SKM-1 (cell line): ENCODE data around the gene ATOH1.

Experiments
- DNase-seq: peaks from one replicate; lab custom pipeline; 2025; ENCODE audit not compliant: unreplicated experiment; lab: John Stamatoyannopoulos, UW

The ATOH1 gene

DNA sequence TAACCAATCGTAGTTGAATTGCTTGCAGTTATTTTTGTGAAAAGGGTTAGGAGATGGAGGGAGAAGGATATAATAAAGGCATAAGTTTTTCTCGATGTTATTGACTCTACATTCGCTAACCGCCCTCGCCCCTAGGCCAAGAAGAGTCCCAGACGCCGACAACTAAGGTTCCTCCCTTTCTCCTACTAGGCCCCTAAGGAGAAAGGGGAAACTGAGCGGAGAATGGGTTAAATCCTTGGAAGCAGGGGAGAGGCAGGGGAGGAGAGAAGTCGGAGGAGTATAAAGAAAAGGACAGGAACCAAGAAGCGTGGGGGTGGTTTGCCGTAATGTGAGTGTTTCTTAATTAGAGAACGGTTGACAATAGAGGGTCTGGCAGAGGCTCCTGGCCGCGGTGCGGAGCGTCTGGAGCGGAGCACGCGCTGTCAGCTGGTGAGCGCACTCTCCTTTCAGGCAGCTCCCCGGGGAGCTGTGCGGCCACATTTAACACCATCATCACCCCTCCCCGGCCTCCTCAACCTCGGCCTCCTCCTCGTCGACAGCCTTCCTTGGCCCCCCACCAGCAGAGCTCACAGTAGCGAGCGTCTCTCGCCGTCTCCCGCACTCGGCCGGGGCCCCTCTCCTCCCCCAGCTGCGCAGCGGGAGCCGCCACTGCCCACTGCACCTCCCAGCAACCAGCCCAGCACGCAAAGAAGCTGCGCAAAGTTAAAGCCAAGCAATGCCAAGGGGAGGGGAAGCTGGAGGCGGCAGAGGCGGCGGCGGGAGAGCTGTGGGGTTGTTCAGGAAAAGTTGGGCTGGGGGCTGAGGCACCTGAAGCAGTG lies 5.9 kb downstream of the ATOH1 start:
- DNase-seq, result no peak

DNA sequence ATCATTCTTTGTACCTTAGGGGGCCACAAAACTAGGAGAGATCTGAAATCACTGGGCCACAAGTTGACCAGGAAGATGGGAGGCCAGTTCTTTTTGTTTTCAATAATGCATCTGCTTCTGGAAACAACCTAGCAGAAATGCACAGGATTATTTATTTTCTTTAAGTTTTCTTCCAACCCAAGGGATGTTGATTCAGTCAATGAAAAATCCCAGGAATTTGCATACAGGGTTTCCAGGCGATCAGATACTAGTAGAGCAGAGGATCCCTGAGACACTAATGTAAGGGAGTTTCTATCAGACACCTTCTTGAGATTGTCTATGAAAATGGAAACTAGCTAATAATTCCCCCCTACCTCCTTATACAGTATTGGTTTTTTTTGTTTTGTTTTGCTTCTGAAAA lies 7.4 kb downstream of the ATOH1 start:
- no peak for DNase-seq

DNA sequence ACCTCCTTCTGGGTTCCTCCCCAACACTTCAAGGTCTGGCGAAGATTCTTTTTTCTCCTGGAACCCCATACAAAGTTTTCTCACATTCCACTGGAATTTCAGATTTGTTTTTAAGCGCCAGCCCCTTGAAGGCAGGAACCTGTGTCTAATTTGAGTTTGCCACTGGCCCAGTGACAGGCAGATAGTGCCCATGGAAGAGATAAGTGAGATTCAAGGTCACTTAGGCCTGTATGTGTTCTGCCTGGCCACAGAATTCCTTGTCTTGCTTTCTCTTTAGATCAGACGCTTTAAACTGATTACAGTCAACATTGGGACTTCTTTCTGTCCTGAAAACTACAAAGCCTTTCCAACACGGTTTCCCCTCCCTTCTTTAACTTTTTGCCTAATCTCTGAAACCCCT lies 11.2 kb downstream of the ATOH1 start:
- DNase-seq, result no peak

DNA sequence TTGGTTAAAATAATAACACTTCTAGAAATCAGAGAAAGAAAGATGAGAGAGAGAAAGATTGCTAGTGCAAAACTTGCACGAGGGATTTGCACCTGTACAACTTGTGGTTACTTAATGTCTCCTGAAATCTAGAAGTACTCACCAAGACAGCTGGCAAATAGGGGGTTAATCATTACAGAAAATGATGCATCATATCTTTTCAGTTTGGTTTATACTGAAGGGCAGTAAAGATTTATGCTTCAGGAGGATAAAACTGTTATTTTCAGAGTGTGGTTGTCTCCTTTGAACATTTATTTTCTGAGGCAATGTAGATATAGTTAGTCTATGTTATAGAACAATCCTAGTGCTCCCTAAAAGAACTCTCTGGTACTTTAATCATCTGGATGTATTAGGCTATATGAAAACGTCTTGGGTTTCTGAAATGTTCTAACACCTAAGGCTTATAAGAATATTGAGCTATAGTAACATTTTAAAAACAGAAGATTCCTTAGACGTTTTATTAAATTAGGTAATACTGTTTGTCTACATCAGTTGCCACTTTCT lies 13.3 kb downstream of the ATOH1 start:
- DNase-seq, result no peak

DNA sequence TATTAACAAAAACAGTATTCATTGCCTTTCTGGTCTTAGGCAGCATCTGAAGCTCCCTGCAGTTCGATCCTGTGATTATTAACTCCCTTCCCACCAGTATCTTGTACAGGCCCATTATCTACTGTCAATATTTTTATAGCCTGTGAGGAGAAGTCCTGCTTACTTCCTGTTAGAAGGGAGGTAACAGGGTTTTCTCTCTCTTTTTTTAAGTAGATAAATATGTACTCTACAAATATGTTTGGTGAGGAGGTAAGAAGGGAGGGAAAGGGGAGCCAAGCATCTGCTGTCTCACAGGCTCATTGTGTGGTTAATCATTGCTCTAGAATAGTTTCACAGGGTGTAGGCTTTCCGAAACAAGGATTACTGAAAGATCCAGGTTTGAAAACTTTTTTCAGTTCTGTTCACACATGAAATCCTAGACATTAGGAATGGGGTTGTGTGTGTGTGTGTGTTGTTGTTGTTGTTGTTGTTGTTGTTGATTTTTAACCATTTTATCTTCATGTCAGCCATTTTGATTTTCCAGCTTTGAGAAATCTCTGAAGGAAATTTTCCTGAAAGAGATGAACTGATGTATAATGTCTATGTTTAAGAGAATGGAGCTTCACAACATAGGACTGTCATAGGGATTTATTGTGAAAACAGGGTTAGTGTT lies 14.2 kb downstream of the ATOH1 start:
- no peak for DNase-seq

DNA sequence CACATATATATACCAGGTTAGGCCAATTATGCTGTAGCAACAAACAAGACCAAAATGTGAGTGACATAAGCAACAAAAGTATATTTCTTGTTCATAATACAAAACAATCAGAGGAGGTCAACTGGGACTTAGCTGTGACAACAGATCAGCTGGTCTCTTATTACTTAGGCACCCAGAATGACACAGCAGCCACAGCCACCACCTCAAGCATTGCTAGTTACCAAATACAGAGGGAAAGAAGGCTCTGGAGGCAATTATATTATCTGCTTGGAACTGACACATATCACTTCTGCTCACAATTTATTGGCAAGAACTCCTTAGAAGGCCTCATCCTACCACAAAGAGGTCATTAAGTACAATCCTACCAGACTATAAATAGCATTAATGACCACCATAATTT lies 15.2 kb downstream of the ATOH1 start:
- no peak for DNase-seq

DNA sequence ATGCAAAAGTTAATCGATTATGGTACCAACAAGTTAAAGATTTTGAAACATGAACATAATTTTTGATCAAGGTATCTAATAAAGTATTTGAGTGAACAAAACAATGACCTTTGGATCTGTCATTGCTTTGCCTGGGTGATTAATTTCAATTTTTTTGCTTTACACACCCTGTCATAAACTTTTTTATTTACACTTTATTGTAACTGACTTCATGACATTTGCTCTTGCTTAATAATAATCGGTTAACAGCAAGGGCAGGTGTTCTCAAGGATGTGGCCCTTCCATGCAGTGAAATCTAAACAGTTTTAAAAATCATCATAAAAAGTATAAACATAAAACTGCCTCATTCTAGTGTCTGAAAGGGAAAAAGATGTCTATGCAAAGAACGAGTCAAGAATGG lies 24.1 kb downstream of the ATOH1 start:
- DNase-seq, result no peak

DNA sequence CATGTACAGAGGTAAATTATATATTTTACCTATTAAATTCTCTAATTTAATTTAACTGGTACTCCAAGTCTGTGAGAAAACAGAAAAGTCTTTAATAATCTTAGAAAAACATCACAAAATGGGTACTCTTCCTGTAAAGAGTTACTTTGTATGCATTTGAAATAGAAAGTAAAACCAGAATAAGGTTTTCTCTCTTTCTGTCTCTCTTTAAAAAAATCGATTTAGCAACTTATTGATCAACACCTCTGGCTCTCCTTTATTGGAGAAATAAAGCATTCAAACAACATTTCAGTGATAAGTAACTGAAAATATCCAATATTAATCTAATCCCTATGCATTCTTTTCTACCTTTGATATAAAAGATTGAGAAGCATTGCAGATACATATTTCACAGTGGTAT lies 27.4 kb downstream of the ATOH1 start:
- DNase-seq, result no peak

DNA sequence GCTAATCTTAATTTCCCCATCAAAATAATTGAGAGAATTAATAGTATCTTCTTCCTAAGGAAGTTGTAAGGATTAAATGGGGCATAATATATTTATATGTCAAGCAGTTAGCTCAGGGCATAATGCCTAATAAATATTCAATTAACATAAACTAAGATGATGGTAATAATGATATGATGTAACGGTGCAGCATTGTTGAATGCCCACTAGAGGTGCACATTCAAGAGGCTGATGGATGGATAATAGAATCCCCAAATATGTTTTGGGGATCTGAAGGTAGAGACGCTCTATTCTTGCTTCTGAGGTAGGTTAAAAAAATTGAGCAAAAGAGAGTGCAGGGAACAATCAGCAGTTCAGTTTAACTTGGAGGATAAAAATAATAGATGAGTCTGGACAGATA lies 37.1 kb downstream of the ATOH1 start:
- no peak for DNase-seq

DNA sequence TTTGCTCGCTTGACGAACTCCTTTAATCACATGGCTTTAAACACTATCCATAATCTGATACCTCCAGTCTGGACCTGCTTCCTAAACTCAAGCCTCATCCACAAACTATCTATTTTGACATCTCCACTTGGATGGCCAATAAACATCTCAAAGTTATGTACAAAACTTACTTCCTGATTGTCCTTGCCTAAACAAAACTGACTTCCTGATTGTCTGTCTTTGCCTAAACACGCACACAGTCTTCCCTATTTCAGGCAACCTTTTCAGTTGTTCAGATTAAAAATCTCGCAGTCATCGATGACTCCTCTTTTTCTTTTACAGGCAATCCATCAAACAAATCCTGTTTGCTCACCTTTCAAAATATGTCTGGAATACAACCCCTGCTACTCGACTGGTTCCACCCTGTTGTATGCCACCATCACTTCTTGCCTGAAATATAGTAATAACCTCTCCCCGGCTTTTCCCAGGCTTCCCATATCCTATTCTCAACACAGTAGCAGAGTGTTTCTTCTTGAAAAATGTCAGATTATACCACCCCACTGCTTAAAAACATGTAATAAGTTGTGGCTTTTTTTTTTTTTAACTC lies 39.0 kb downstream of the ATOH1 start:
- no peak for DNase-seq

DNA sequence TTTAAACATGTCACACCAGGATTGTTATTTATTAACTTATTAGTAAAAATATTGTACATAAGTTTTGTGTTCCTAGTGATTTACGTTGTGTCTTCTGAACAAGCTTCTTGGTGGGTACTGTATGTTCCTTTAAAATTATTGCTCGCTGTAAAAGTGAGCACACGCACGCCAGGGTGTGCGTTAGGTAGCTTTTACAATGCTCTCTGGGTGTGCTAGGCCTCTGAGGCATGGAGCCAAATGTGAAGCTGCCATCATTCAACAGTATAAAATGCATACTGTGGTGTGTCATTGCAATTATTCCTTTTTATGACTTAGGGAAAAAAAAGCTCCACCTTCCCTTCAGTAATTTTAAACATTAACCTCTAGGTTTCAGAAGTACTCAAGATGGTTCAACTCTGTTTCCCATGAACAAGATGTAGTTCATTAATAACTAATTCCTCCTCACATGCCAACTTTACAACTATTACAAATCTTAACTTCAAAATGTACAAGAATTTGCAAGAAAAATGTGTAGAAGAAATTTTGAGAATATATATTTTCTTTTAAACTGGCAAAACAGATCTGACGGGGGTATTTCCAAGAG lies 42.4 kb downstream of the ATOH1 start:
- DNase-seq, result no peak

DNA sequence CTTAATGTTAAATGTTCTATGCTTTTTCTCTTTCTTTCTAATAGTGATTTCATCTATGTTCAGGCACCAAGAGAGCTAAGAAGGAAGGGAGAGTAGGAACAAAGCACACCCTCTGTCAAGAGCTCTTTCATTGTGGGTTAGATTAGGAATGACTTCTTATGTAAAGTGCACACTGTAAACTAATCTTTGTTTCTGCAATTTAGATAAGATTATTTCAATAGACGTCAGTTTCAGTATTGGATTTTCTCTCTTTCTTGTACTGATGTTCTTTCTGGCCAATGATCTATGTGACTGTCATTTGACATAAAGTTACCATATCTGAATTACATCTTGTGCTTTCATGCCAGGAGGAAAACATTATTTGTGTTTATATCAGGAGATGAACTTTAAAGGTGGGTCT lies 48.2 kb downstream of the ATOH1 start:
- no peak for DNase-seq

DNA sequence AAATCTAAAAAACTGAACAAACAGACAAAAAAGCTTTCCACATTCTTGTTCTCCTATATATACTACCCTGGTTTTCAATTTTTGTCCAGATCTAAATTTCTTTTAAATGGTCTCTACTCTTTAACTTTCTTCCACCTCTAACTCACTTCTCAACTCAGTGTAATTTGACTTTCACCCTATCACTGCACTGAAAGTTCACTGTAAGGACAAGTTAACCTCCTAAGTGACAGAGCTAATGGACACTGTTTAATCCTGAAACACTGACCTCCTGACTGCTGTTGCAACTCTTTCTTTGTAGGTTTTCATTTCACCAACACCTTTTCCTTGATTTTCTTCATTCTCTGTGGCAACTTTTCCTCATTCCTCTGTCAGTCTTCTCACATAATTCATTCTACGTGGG lies 50.0 kb downstream of the ATOH1 start:
- no peak for DNase-seq

DNA sequence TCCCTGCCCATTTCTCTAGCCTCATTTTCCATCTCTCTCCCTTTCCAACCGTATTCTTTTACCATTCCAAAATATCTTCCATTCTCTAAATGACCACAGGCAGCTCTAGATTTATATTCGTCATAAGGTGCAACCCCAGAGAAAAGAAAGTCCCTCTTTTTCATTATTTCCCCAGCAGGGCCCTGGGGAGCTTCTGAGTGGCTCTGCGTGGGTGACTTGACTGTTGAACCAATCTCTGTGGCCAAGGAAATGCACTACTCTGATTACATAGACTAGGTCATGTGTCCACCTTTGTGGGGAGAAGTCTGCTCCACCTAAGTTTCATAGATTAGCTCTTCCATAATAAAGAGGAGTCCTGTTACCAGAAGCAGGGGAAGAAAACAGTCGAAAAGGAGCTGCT lies 51.4 kb downstream of the ATOH1 start:
- DNase-seq, result no peak
